Common myeloid progenitor, CD34-positive (primary cell): ENCODE data around the gene APOB.

ENCODE experiments used
- CTCF ChIA-PET: fragments of 350-600 bp; sonication (Branson Sonifier 250); formaldehyde crosslinking; loops from one replicate; lab custom pipeline; 2021; ENCODE audit warnings: antibody characterized with exemption; lab: Charles Lee
- POLR2A ChIA-PET: fragments of 350-600 bp; sonication (Branson Sonifier 250); formaldehyde crosslinking; loops from one replicate; lab custom pipeline; 2021; ENCODE audit warnings: antibody characterized with exemption; lab: Charles Lee
- DNase-seq, 3 donors: peaks; one replicate each; pipeline versions ENCODE4 v3.0.0 to v3.0.0-alpha.2; 2013
- H3K27ac ChIP-seq, 2 experiments: 1 replicate in 1 of 2; 2 replicates in 1 of 2; pipeline ENCODE4 v1.7.0; 2013; ENCODE audit warnings: inconsistent platforms in 2 of 2, low read length in 2 of 2, mild to moderate bottlenecking in 2 of 2, low read depth in 1 of 2, moderate library complexity in 1 of 2; ENCODE audit not compliant: severe bottlenecking in 2 of 2, insufficient read depth in 1 of 2, poor library complexity in 1 of 2
- H3K27me3 ChIP-seq, 5 experiments: replicated peaks in 2 of 5; 1 replicate in 3 of 5; 2 replicates in 2 of 5; pipeline versions ENCODE4 v1.6.1 to v1.7.0; 2013; ENCODE audit warnings: low read length in 4 of 5, mild to moderate bottlenecking in 2 of 5, moderate library complexity in 2 of 5, inconsistent platforms in 1 of 5; ENCODE audit not compliant: insufficient read depth in 5 of 5, control insufficient read depth in 4 of 5
- H3K36me3 ChIP-seq, 4 experiments: 1 replicate in 2 of 4; 2 replicates in 2 of 4; pipeline versions ENCODE4 v1.6.1 to v1.7.0; 2013; ENCODE audit warnings: low read length in 3 of 4, control low read depth in 1 of 4, mild to moderate bottlenecking in 1 of 4; ENCODE audit not compliant: control insufficient read depth in 4 of 4, insufficient read depth in 4 of 4
- H3K4me1 ChIP-seq, 4 experiments: 1 replicate in 3 of 4; 2 replicates in 1 of 4; pipeline versions ENCODE4 v1.6.1 to v1.7.1; 2013; ENCODE audit warnings: low read length in 3 of 4, mild to moderate bottlenecking in 3 of 4, control low read depth in 1 of 4, inconsistent platforms in 1 of 4, moderate library complexity in 1 of 4; ENCODE audit not compliant: control insufficient read depth in 4 of 4, insufficient read depth in 4 of 4; ENCODE audit errors: control extremely low read depth in 1 of 4
- H3K4me3 ChIP-seq, 7 experiments: 1 replicate in 4 of 7; 2 replicates in 3 of 7; pipeline versions ENCODE4 v1.5.1 to v1.7.0; 2013; ENCODE audit warnings: mild to moderate bottlenecking in 7 of 7, low read length in 6 of 7, moderate library complexity in 6 of 7, inconsistent platforms in 2 of 7, low read depth in 2 of 7, control low read depth in 1 of 7; ENCODE audit not compliant: insufficient read depth in 4 of 7, control insufficient read depth in 1 of 7; ENCODE audit errors: extremely low read depth in 1 of 7
- H3K9me3 ChIP-seq, 5 experiments: 1 replicate in 4 of 5; 2 replicates in 1 of 5; pipeline versions ENCODE4 v1.6.1 to v1.7.1; 2013; ENCODE audit warnings: low read length in 4 of 5, mild to moderate bottlenecking in 2 of 5, inconsistent platforms in 1 of 5, low read depth in 1 of 5, moderate library complexity in 1 of 5; ENCODE audit not compliant: control insufficient read depth in 4 of 5, insufficient read depth in 2 of 5; ENCODE audit errors: control extremely low read depth in 1 of 5
- WGBS: methylation state at CpG from one replicate; pipeline ENCODE4 v1.1.5; 2013; ENCODE audit not compliant: insufficient coverage; 5-methylcytosine and 5-hydroxymethylcytosine counted together

The APOB gene

DNA sequence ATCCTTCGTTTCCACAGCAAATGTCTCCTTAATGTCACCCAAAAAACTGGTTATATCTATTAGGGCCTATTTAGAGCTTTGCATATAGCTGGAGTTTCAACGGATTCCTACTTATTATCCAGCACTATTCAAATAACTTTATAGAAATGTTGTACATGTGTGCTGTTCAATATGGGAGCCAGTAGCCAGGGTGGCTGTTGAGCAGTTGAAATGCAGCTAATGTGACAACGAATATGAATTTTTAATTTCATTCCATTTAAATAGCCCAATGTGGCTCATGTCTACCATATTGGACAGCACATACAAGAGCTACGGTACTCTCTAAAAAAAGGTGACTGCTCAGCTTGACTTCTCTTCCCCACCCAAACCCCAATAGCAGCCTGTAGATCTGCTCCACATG lies 2.4 kb downstream of the APOB start:
- Histone ChIP-seq H3K9me3 (no peaks in the 10 kb centered on the region), H3K4me3 (no peak overlapping the region), H3K36me3 (no peaks in the 10 kb centered on the region), H3K27me3 (peaks cover 2 to 28% (median 18%) of the 10 kb centered on the region in 5 experiments), H3K27ac (no peak overlapping the region), H3K4me1 (peaks cover 0 to 19% (median 6%) of the 10 kb centered on the region in 4 experiments)
- no peak for DNase-seq
- POLR2A ChIA-PET: no interaction called here
- 90% methylated on average over 2 of the region's 4 CpGs for WGBS
- CTCF ChIA-PET: interaction anchor here (1.4 to 8.6 kb wide), 4 partner anchors 13 to 276 kb away, joined by 6 to 112 read pairs (median 28); no protein-coding TSS in a partner anchor

DNA sequence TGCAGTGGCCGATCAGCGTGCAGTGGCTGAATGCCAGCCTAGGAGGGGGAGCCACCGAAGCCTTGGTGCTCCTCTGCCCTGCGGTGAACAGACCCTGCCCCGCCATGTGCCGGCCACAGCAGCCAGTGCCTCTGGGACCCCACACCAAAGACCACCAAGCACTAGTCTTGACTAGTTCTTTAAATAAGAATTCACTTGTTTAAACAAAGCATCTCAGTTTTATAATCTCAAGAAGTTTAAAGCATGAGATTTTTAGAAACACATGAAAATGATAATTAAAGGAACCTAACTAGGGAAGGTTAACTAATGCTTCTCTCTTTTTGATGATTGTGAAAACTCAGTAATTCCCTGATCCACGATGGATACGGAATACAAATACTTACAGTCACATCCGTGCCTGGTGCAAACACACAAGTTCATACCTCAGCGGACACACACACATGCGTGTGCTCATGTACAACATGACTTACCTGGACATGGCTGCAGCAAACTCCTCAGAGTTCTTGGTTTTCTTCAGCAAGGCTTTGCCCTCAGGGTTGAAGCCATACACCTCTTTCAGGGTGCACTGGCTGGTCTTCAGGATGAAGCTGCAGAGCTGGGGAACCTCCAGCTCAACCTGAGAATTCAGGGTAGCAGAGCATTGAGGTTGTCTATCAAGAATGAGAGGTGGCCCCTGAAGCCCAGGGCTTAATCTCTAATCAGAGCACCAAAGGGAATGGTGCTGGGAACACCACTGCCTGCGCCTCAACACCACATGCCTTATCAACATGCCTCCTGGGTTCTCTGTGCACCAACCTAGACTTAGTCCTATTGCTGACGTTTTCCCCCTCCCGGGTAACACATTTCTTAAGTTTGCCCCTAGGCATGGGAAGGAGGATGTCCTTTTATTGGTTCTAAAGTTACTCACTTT lies 3.1 kb downstream of the APOB start:
- Histone ChIP-seq H3K27ac (no peak overlapping the region), H3K9me3 (no peaks in the 10 kb centered on the region), H3K4me3 (no peak overlapping the region), H3K36me3 (no peaks in the 10 kb centered on the region), H3K27me3 (peaks cover 2 to 25% (median 18%) of the 10 kb centered on the region in 5 experiments), H3K4me1 (peaks cover 0 to 19% (median 6%) of the 10 kb centered on the region in 4 experiments)
- WGBS: 94% methylated on average over 9 of the region's 14 CpGs
- ChIA-PET CTCF (interaction anchor here (1.4 to 8.6 kb wide), 5 partner anchors 14 to 277 kb away, joined by 6 to 112 read pairs (median 15); no protein-coding TSS in a partner anchor), POLR2A (no interaction called here)
- DNase-seq: no peak

DNA sequence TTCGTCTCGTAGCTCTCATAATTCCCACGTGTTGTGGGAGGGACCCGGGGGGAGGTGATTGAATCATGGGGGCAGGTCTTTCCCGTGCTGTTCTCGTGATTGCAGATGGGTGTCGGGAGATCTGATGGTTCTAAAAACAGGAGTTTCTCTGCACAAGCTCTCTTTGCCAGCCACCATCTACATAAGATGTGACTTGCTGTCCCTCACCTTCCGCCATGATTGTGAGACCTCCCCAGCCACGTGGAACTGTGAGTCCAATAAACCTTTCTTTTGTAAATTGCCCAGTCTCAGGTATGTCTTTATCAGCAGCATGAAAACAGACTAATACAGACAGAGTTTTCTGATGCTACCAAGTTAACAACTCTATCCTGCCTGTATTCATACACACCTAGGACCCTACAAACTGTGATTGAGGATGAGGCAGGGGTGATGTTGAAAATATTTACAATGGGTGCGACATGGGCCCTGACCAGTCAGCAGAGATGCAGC lies 3.9 kb downstream of the APOB start:
- Histone ChIP-seq H3K27ac (no peak overlapping the region), H3K4me3 (no peak overlapping the region), H3K36me3 (no peaks in the 10 kb centered on the region), H3K9me3 (no peaks in the 10 kb centered on the region), H3K4me1 (peaks cover 0 to 19% (median 6%) of the 10 kb centered on the region in 4 experiments), H3K27me3 (peaks cover 0 to 22% (median 16%) of the 10 kb centered on the region in 5 experiments)
- 90% methylated on average over 9 of the region's 10 CpGs for WGBS
- CTCF ChIA-PET: interaction anchor here (2.3 kb wide), 1 partner anchor 78 kb away, joined by 12 read pairs; no protein-coding TSS in a partner anchor
- POLR2A ChIA-PET: no interaction called here
- DNase-seq: no peak

DNA sequence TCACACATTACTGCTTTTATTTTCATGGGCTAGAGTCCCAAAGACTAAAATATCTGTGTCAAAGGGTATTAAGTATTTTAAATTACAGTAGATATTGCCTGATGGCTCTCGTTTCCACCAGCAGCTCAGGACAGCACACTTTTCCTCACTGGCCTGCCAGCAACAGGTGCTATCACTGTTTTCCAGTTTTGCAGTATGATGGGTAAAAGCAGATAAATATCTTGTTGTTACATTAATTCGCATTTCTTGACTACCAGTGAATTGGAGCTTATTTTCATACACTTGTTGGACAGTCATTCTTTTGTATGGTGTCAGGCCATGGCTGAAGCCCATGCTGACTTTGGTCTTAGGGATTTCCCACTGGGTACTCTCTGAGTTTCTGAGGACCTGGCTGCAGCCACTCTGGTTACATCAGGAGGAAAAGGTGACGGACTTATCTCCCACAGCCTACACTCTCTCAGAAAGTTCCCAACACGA lies 4.8 kb downstream of the APOB start:
- ChIA-PET CTCF (interaction anchor here (0.9 to 2.3 kb wide), 3 partner anchors 22 to 81 kb away, joined by 3 to 12 read pairs (median 7); no protein-coding TSS in a partner anchor), POLR2A (interaction anchor here (0.5 kb wide), 1 partner anchor 122 kb away, joined by 3 read pairs; no protein-coding TSS in a partner anchor)
- Histone ChIP-seq H3K4me3 (no peak overlapping the region), H3K4me1 (peaks cover 0 to 12% (median 6%) of the 10 kb centered on the region in 4 experiments), H3K27ac (no peak overlapping the region), H3K36me3 (no peaks in the 10 kb centered on the region), H3K27me3 (peaks cover 0 to 16% (median 13%) of the 10 kb centered on the region in 5 experiments), H3K9me3 (no peaks in the 10 kb centered on the region)
- WGBS: 100% methylated on average over 1 of the region's 4 CpGs
- no peak for DNase-seq

DNA sequence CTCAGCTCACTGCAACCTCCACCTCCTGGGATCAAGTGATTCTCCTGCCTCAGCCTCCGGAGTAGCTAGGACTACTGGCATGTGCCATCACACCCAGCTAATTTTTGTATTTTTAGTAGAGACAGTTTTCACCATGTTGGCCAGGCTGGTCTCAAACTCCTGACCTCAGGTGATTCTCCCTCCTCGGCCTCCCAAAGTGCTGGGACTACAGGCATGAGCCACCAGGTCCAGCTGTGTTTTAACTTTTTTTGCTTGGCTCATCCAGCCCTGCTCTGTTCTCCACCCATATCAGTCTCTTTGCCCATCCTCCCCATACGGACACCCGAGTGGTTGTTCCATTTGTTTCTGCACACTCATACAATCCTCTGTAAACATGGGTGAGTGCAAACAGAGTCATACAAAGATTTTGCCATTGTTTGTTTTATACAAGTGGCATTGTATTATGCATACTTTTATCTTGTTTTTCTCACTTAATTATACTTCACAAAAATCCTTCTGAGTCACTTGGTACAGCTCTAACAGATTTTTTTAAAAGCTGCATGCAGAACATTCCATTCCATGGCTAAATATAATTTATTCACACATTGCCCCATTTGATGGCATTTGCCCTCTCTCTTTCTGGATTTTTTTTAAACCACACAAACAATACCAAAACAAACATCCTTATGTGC lies 5.3 kb downstream of the APOB start:
- peaks cover 0 to 6% (median 3%) of the 10 kb centered on the region in 4 experiments for H3K4me1 ChIP-seq
- no peaks in the 10 kb centered on the region for H3K36me3 ChIP-seq
- no peak overlapping the region for H3K4me3 ChIP-seq
- WGBS: 100% methylated on average over 1 of the region's 4 CpGs
- CTCF ChIA-PET: interaction anchor here (0.7 to 2.3 kb wide), 5 partner anchors 17 to 279 kb away, joined by 3 to 12 read pairs (median 7); no protein-coding TSS in a partner anchor
- no peaks in the 10 kb centered on the region for H3K9me3 ChIP-seq
- H3K27me3 ChIP-seq: peaks cover 0 to 16% (median 7%) of the 10 kb centered on the region in 5 experiments
- POLR2A ChIA-PET: interaction anchor here (0.5 kb wide), 1 partner anchor 123 kb away, joined by 3 read pairs; no protein-coding TSS in a partner anchor
- no peak overlapping the region for H3K27ac ChIP-seq
- no peak for DNase-seq

DNA sequence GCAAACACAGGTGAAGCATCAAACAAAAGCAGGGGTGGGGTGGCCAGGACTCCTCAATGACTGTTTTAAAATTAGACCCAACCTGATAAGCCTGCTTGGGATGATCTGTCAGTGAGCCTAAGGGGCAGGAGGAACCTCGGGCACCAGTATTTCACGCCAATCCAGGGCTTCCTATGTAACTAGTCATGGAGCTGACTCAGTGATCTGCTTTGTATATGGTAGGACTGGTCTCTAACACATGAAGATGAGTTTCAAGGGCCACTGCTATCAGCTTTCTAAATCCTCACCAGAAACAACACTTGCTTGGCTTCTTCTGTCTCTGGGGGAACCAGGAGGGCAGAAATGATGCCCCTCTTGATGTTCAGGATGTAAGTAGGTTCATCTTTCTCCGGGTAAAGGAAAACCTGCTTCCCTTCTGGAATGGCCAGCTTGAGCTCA lies 6.2 kb downstream of the APOB start:
- POLR2A ChIA-PET: interaction anchor here (0.6 kb wide), 1 partner anchor 60 kb away, joined by 4 read pairs; no protein-coding TSS in a partner anchor
- Histone ChIP-seq H3K27ac (no peak overlapping the region), H3K9me3 (no peaks in the 10 kb centered on the region), H3K4me1 (no peaks in the 10 kb centered on the region), H3K27me3 (peaks cover 0 to 10% (median 0%) of the 10 kb centered on the region in 5 experiments), H3K4me3 (no peak overlapping the region), H3K36me3 (no peaks in the 10 kb centered on the region)
- no peak for DNase-seq
- whole genome bisulfite sequencing: 100% methylated on average over 2 of the region's 3 CpGs
- CTCF ChIA-PET: interaction anchor here (0.7 to 1.3 kb wide), 2 partner anchors 18 to 280 kb away, joined by 3 to 8 read pairs; no protein-coding TSS in a partner anchor
